GM21528 (cell line): ENCODE measurements around the gene GMDS.
A peak's percentile ranks its signal among the peaks of the same experiment; 100 is the strongest.

Source experiments
- ATAC-seq: cut with Tn5 transposase; IDR thresholded peaks from one replicate; pipeline ENCODE4 v1.9.1; 2021; ENCODE audit warnings: mild to moderate bottlenecking, moderate library complexity; ENCODE audit not compliant: unreplicated experiment, low FRiP score

GMDS gene

GRCh38 chr6:2108700-2109306 is 136.6 kb downstream of the GMDS start:
- no peak for ATAC-seq

- ATAC-seq, result no peak
These were observed 140.9 kb downstream of the GMDS start for GRCh38 chr6:2104524-2104880.

- ATAC-seq, result no peak
These were observed 141.5 kb downstream of the GMDS start for GRCh38 chr6:2103765-2104523.

GRCh38 chr6:2102966-2103365 is 142.4 kb downstream of the GMDS start:
- ATAC-seq, result no peak

GRCh38 chr6:2102316-2102883 is 143.0 kb downstream of the GMDS start:
- no peak for ATAC-seq

- no peak for ATAC-seq
These were observed 144.2 kb downstream of the GMDS start for GRCh38 chr6:2101213-2101612.

GRCh38 chr6:2099870-2100269 is 145.5 kb downstream of the GMDS start:
- ATAC-seq, result no peak

- no peak for ATAC-seq
These were observed 147.9 kb downstream of the GMDS start for GRCh38 chr6:2097464-2097863.

GRCh38 chr6:2094642-2095041 is 150.8 kb downstream of the GMDS start:
- ATAC-seq, result no peak

- ATAC-seq, result no peak
These were observed 159.0 kb downstream of the GMDS start for GRCh38 chr6:2086326-2086965.

GRCh38 chr6:2085657-2086056 is 159.7 kb downstream of the GMDS start:
- no peak for ATAC-seq

GRCh38 chr6:2081155-2082138 is 164.0 kb downstream of the GMDS start:
- peak; percentile 95 for ATAC-seq

- ATAC-seq, result no peak
These were observed 166.5 kb downstream of the GMDS start for GRCh38 chr6:2078888-2079287.

- no peak for ATAC-seq
These were observed 167.6 kb downstream of the GMDS start for GRCh38 chr6:2077826-2078225.

- no peak for ATAC-seq
These were observed 171.9 kb downstream of the GMDS start for GRCh38 chr6:2073476-2073875.

- no peak for ATAC-seq
These were observed 173.0 kb downstream of the GMDS start for GRCh38 chr6:2072453-2072852.

GRCh38 chr6:2063547-2063946 is 181.9 kb downstream of the GMDS start:
- no peak for ATAC-seq

- no peak for ATAC-seq
These were observed 183.5 kb downstream of the GMDS start for GRCh38 chr6:2061880-2062279.

- no peak for ATAC-seq
These were observed 189.5 kb downstream of the GMDS start for GRCh38 chr6:2055911-2056310.

- no peak for ATAC-seq
These were observed 190.3 kb downstream of the GMDS start for GRCh38 chr6:2055143-2055542.
